ENCODE results near the gene ARID3A.

DNA sequence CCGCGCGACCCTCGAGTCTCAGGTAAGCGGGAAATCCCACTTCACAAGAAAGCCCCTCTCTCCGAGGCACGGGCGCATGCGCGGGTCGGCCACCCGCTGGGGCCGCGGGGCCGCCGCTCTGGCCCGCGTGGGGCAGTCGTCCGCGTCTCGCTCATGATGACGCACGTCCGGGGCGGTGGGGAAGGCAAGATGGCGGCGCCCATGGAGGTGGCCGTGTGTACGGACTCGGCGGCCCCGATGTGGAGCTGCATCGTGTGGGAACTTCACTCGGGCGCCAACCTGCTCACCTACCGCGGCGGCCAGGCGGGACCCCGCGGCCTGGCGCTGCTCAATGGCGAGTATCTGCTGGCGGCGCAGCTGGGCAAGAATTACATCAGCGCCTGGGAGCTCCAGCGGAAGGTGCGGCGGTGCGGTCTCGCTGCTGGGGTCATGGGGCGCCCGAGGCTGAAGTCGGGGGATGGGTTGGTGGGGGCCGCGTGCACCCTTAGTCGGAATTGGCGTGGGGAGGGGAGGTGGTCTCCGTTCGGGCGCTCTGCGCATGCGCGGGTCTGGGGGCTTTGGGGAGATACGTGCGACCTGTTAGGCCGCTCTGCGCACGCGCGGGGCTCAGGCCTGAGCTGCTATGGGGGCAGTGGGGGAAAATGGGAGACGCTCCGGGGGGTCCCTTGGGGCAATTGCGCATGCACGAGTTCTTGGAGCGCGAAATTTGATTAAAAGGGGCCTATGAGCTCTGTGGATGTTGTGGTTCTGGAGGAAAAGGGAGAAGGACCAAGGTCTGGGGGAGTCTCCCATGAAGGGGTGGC, 58.5 kb downstream of the ARID3A start, which contains the start of gene WDR18:
- TF ChIP-seq, protein P1, sequence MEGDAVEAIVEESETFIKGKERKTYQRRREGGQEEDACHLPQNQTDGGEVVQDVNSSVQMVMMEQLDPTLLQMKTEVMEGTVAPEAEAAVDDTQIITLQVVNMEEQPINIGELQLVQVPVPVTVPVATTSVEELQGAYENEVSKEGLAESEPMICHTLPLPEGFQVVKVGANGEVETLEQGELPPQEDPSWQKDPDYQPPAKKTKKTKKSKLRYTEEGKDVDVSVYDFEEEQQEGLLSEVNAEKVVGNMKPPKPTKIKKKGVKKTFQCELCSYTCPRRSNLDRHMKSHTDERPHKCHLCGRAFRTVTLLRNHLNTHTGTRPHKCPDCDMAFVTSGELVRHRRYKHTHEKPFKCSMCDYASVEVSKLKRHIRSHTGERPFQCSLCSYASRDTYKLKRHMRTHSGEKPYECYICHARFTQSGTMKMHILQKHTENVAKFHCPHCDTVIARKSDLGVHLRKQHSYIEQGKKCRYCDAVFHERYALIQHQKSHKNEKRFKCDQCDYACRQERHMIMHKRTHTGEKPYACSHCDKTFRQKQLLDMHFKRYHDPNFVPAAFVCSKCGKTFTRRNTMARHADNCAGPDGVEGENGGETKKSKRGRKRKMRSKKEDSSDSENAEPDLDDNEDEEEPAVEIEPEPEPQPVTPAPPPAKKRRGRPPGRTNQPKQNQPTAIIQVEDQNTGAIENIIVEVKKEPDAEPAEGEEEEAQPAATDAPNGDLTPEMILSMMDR (IDR thresholded peaks at IDR 0.05): peak in 3 of 4 experiments; percentile 7 to 66 (median 63)
- peak; percentile 43 to 75 for TF ChIP-seq POLR2A (IDR thresholded peaks at IDR 0.05)

Data from uterus (tissue), 2 donors.